GM19467 (cell line): ENCODE data around the gene LTA4H.
A peak's percentile ranks its signal among the peaks of the same experiment; 100 is the strongest.

Source experiments
- ATAC-seq: cut with Tn5 transposase; IDR thresholded peaks from one replicate; pipeline ENCODE4 v1.9.1; 2021; ENCODE audit warnings: mild to moderate bottlenecking, moderate library complexity; ENCODE audit not compliant: unreplicated experiment

LTA4H gene

GRCh38 chr12:96036765-96037455 lies 1.5 kb upstream of the LTA4H start:
- no peak for ATAC-seq

- ATAC-seq: no peak
These were observed 635 bp downstream of the LTA4H start for GRCh38 chr12:96034621-96035282.

- ATAC-seq: no peak
These were observed 1.6 kb downstream of the LTA4H start for GRCh38 chr12:96033549-96034389.

- no peak for ATAC-seq
These were observed 5.6 kb downstream of the LTA4H start for GRCh38 chr12:96029826-96030225.

- ATAC-seq: no peak
These were observed 6.8 kb downstream of the LTA4H start for GRCh38 chr12:96028538-96028937.

GRCh38 chr12:96026331-96026730 lies 9.1 kb downstream of the LTA4H start:
- ATAC-seq: no peak

GRCh38 chr12:96025518-96025917 lies 9.9 kb downstream of the LTA4H start:
- no peak for ATAC-seq

GRCh38 chr12:96020314-96021003 lies 14.9 kb downstream of the LTA4H start:
- ATAC-seq: peak; percentile 96

- ATAC-seq: no peak
These were observed 19.7 kb downstream of the LTA4H start for GRCh38 chr12:96015672-96016071.

GRCh38 chr12:96014943-96015599 lies 20.3 kb downstream of the LTA4H start:
- ATAC-seq: no peak

GRCh38 chr12:96007729-96008128 lies 27.7 kb downstream of the LTA4H start:
- ATAC-seq: no peak

- ATAC-seq: no peak
These were observed 28.7 kb downstream of the LTA4H start for GRCh38 chr12:96006727-96007126.

GRCh38 chr12:96000858-96001257 lies 34.5 kb downstream of the LTA4H start:
- ATAC-seq: no peak

GRCh38 chr12:95999484-95999883 lies 35.9 kb downstream of the LTA4H start:
- ATAC-seq: no peak

GRCh38 chr12:95998611-95999286 lies 36.6 kb downstream of the LTA4H start:
- ATAC-seq: peak; percentile 94

- no peak for ATAC-seq
These were observed 37.4 kb downstream of the LTA4H start for GRCh38 chr12:95997911-95998510.

- no peak for ATAC-seq
These were observed 38.1 kb downstream of the LTA4H start for GRCh38 chr12:95997276-95997675.

- no peak for ATAC-seq
These were observed 39.2 kb downstream of the LTA4H start, which contains the start of gene HAL for GRCh38 chr12:95996034-95996658. TSS of gene HAL (minus strand) at chr12:95996344. CDS start at chr12:95995910, 434 bp downstream.
